HepG2 (cell line): ENCODE measurements around the gene RPS14. TPM values are rescaled to one million over a fixed set of nuclear protein-coding genes. Genes with fewer than 3 reads are reported as not detected.
A peak's percentile ranks its signal among the peaks of the same experiment; 100 is the strongest.

Experiments used
- ATAC-seq: fragments of 200-7000 bp; cut with Tn5 transposase; 3 replicates; pipeline ENCODE4 v1.9.1; 2020; ENCODE audit warnings: mild to moderate bottlenecking, moderate library complexity
- BruUV-seq: library from RNA; stranded (reverse); fragments of 400-500 nt; replicated peaks from 2 replicates; lab custom pipeline; 2021; lab: Mats Ljungman, UMichigan
- CTCF ChIA-PET: fragments of 300-600 bp; formaldehyde crosslinking; extraction: SDS; loops from one replicate; lab custom pipeline; 2021; ENCODE audit warnings: low total read pairs, inconsistent platforms, low intra/inter-chr PET ratio; lab: Yijun Ruan, JAX
- POLR2A ChIA-PET: fragments of 350-600 bp; sonication (Branson Sonifier 250); formaldehyde crosslinking; loops from one replicate; lab custom pipeline; 2020; ENCODE audit warnings: antibody characterized with exemption, inconsistent platforms; lab: Yijun Ruan, JAX
- DNase-seq: peaks from one replicate; pipeline ENCODE4 v3.0.0-alpha.2; 2015; ENCODE audit warnings: low spot score
- FAIRE-seq: peaks from 3 replicates; lab custom pipeline; 2011; peaks lifted over from hg19 to GRCh38; lab: Jason Lieb, UNC
- H2AFZ ChIP-seq: one replicate; pipeline ENCODE4 v1.6.1; 2011; ENCODE audit warnings: low read length, inconsistent platforms
- H3K27ac ChIP-seq: fragments of 300-600 bp; 3 replicates; pipeline ENCODE4 v1.8.0; 2011; ENCODE audit warnings: mixed run types, mild to moderate bottlenecking, mixed read lengths, low read length, inconsistent platforms; ENCODE audit not compliant: insufficient read depth; ENCODE audit errors: extremely low read length
- H3K27me3 ChIP-seq, 2 experiments: fragments of 200-600 bp in 1 of 2; 2 replicates in 1 of 2; 3 replicates in 1 of 2; pipeline versions ENCODE4 v1.6.0 to v1.8.0; 2011; ENCODE audit warnings: low read length in 2 of 2, mild to moderate bottlenecking in 2 of 2, moderate library complexity in 2 of 2, inconsistent platforms in 1 of 2; ENCODE audit not compliant: insufficient read depth in 2 of 2, control insufficient read depth in 1 of 2
- H3K36me3 ChIP-seq, 2 experiments: fragments of 200-600 bp in 1 of 2; replicated peaks in 1 of 2; 2 replicates in 1 of 2; 3 replicates in 1 of 2; pipeline versions ENCODE4 v1.5.1 to v1.8.0; 2011; ENCODE audit warnings: low read length in 2 of 2, inconsistent platforms in 1 of 2; ENCODE audit not compliant: insufficient read depth in 2 of 2, control insufficient read depth in 1 of 2
- H3K4me1 ChIP-seq: 2 replicates; pipeline ENCODE4 v1.5.1; 2012; ENCODE audit warnings: low read length, inconsistent platforms; ENCODE audit not compliant: insufficient read depth
- H3K4me2 ChIP-seq: 2 replicates; pipeline ENCODE4 v1.6.0; 2011; ENCODE audit warnings: low read depth, low read length, inconsistent platforms
- H3K4me3 ChIP-seq, 3 experiments: fragments of 200-600 bp in 1 of 3; sonication (generic), shearing (Covaris generic) in 1 of 3; replicated peaks in 1 of 3; 2 replicates each; pipeline ENCODE4 v1.5.1; 2011 to 2016; ENCODE audit warnings: low read length in 3 of 3, inconsistent platforms in 2 of 3, low read depth in 2 of 3, mild to moderate bottlenecking in 2 of 3, control low read depth in 1 of 3, mixed read lengths in 1 of 3; ENCODE audit not compliant: insufficient read depth in 1 of 3
- H3K79me2 ChIP-seq: one replicate; pipeline ENCODE4 v1.6.1; 2011; ENCODE audit warnings: low read length, inconsistent platforms; ENCODE audit not compliant: insufficient read depth
- H3K9ac ChIP-seq: 2 replicates; pipeline ENCODE4 v1.6.0; 2011; ENCODE audit warnings: mild to moderate bottlenecking, low read depth, low read length, inconsistent platforms; ENCODE audit not compliant: insufficient read depth
- H3K9me3 ChIP-seq: 2 replicates; pipeline ENCODE4 v1.5.1; 2012; ENCODE audit warnings: mild to moderate bottlenecking, low read length
- H4K20me1 ChIP-seq: 2 replicates; pipeline ENCODE4 v1.6.0; 2011; ENCODE audit warnings: inconsistent platforms, mild to moderate bottlenecking, low read length, moderate library complexity; ENCODE audit not compliant: insufficient read depth
- ATF3 ChIP-seq: sonication (generic); formaldehyde crosslinking; IDR thresholded peaks from 2 replicates; pipeline ENCODE4 v1.4.0; 2020; ENCODE audit warnings: missing genetic modification reagents
- ATF5 ChIP-seq: sonication (generic); formaldehyde crosslinking; IDR thresholded peaks from 2 replicates; pipeline ENCODE4 v1.4.0; 2020; ENCODE audit warnings: mild to moderate bottlenecking, low read depth, missing genetic modification reagents
- CCAR2 ChIP-seq: fragments of 200-400 bp; formaldehyde crosslinking; optimal IDR thresholded peaks from 2 replicates; pipeline ENCODE3; 2018; ENCODE audit warnings: low read depth, mild to moderate bottlenecking, low read length, moderate library complexity
- MIER2 ChIP-seq: IDR thresholded peaks from 2 replicates; pipeline ENCODE4 v1.6.1; 2016; ENCODE audit warnings: missing biosample characterization, missing genetic modification reagents
- PLRG1 ChIP-seq: fragments of 450-650 bp; conservative IDR thresholded peaks from 2 replicates; pipeline ENCODE4 v1.6.1; 2016
- SYNCRIP ChIP-seq: fragments of 200-400 bp; formaldehyde crosslinking; IDR thresholded peaks from 2 replicates; pipeline ENCODE4 v1.6.1; 2018; ENCODE audit warnings: mild to moderate bottlenecking, low read depth, low read length; ENCODE audit not compliant: insufficient read depth
- ZNF333 ChIP-seq: sonication (generic); formaldehyde crosslinking; IDR thresholded peaks from 2 replicates; pipeline ENCODE4 v1.4.0; 2020; ENCODE audit warnings: mild to moderate bottlenecking, missing genetic modification reagents, borderline replicate concordance
- ZNF354B ChIP-seq: sonication (generic); formaldehyde crosslinking; IDR thresholded peaks from 2 replicates; pipeline ENCODE4 v1.8.0; 2022; ENCODE audit warnings: mild to moderate bottlenecking, missing genetic modification reagents
- ZNF513 ChIP-seq: sonication (generic); formaldehyde crosslinking; conservative IDR thresholded peaks from 2 replicates; pipeline ENCODE4 v1.5.0; 2020; ENCODE audit warnings: missing genetic modification reagents
- ZNF749 ChIP-seq: sonication (generic); formaldehyde crosslinking; IDR thresholded peaks from 2 replicates; pipeline ENCODE4 v1.8.0; 2022; ENCODE audit warnings: mild to moderate bottlenecking, missing genetic modification reagents, moderate library complexity, borderline replicate concordance
- ZXDC ChIP-seq: sonication (generic); formaldehyde crosslinking; IDR thresholded peaks from 2 replicates; pipeline ENCODE4 v1.5.0; 2020; ENCODE audit warnings: mild to moderate bottlenecking, missing genetic modification reagents
- WGBS: methylation state at CpG from one replicate; pipeline ENCODE4 v1.1.6; 2017; ENCODE audit warnings: low lambda C conversion rate; 5-methylcytosine and 5-hydroxymethylcytosine counted together
- in situ Hi-C: cut with HindIII; loops from 2 replicates; pipeline ENCODE4 v1.10.0; 2017; ENCODE audit warnings: low pct_unique_long_range_greater_than_20kb; ENCODE audit not compliant: extremely low pct_ligation_motif_present
- intact Hi-C: fragments of 100-400 bp; cut with micrococcal nuclease; formaldehyde crosslinking; loops from one replicate; pipeline ENCODE4 v1.10.0; 2022; ENCODE audit not compliant: unreplicated experiment
- polyA plus RNA-seq, 8 experiments: library from polyadenylated mRNA; depleted of rRNA in 3 of 8; stranded (reverse) in 7 of 8; unstranded in 1 of 8; fragments of >200 nt; fragmentation: Illumina TruSeq in 4 of 8; extraction: Trizol in 4 of 8; gene quantifications; 2 replicates each; pipeline versions ENCODE4 v1.2.1 to v1.2.3, GENCODE V29; 2011 to 2016; ENCODE audit warnings: low read depth in 4 of 8, missing spikeins in 1 of 8, mixed read lengths in 1 of 8; ENCODE audit not compliant: insufficient read depth in 1 of 8
- total RNA-seq, 5 experiments: library from RNA; depleted of rRNA; stranded (reverse); fragments of >200 nt; fragmentation: Illumina TruSeq; extraction: Trizol; gene quantifications; 2 replicates each; pipeline ENCODE4 v1.2.3, GENCODE V29; 2016; ENCODE audit warnings: low read depth in 1 of 5
- TF ChIP-seq, protein P1 (sequence below): sonication (generic); formaldehyde crosslinking; IDR thresholded peaks from 2 replicates; pipeline ENCODE4 v1.4.0; 2020; ENCODE audit warnings: missing genetic modification reagents, mild to moderate bottlenecking, borderline replicate concordance
- TF ChIP-seq, protein P2 (sequence below): sonication (generic); formaldehyde crosslinking; IDR thresholded peaks from 2 replicates; pipeline ENCODE4 v1.4.0; 2020; ENCODE audit warnings: missing genetic modification reagents, mild to moderate bottlenecking, borderline replicate concordance

Gene RPS14
- total and polyA plus RNA-seq, 2 of the 13 experiments (the other 11 are each of a cell fraction or from before 2014, with no cell fraction given) = 2,116 to 3,295 TPM

- no peak for FAIRE-seq
- no peak overlapping the region for H3K4me3 ChIP-seq
- peak; percentile 40 for ATAC-seq
- H3K9me3 ChIP-seq = no peaks in the 10 kb centered on the region
- H3K4me2 ChIP-seq = no peak overlapping the region
- ChIA-PET CTCF (no interaction called here), POLR2A (interaction anchor here (1.1 to 2.4 kb wide), 3 partner anchors 8 to 28 kb away, joined by 3 to 9 read pairs (median 4); partner anchors contain the start of genes CD74 and RPS14)
- in situ Hi-C loops (loop anchor here (10.0 kb wide), 1 partner anchor 146 kb away; no protein-coding TSS in a partner anchor), intact Hi-C loops (no loop called here)
- peaks cover 5% of the 10 kb centered on the region for H3K4me1 ChIP-seq
- 96% methylated on average over 12 of the region's 12 CpGs for WGBS
- H3K27me3 ChIP-seq = no peaks in the 10 kb centered on the region
- H3K79me2 ChIP-seq = peaks cover 2% of the 10 kb centered on the region
- H3K36me3 ChIP-seq = peaks cover 9 to 27% of the 10 kb centered on the region in 2 experiments
- no peak overlapping the region for H2AFZ ChIP-seq
- no peak for DNase-seq
- BruUV-seq = no TSS peak
- H4K20me1 ChIP-seq = peaks cover 28% of the 10 kb centered on the region
- H3K27ac ChIP-seq = no peak overlapping the region
- no peak overlapping the region for H3K9ac ChIP-seq
- no peak for TF ChIP-seq CCAR2
- TF ChIP-seq, protein P1, sequence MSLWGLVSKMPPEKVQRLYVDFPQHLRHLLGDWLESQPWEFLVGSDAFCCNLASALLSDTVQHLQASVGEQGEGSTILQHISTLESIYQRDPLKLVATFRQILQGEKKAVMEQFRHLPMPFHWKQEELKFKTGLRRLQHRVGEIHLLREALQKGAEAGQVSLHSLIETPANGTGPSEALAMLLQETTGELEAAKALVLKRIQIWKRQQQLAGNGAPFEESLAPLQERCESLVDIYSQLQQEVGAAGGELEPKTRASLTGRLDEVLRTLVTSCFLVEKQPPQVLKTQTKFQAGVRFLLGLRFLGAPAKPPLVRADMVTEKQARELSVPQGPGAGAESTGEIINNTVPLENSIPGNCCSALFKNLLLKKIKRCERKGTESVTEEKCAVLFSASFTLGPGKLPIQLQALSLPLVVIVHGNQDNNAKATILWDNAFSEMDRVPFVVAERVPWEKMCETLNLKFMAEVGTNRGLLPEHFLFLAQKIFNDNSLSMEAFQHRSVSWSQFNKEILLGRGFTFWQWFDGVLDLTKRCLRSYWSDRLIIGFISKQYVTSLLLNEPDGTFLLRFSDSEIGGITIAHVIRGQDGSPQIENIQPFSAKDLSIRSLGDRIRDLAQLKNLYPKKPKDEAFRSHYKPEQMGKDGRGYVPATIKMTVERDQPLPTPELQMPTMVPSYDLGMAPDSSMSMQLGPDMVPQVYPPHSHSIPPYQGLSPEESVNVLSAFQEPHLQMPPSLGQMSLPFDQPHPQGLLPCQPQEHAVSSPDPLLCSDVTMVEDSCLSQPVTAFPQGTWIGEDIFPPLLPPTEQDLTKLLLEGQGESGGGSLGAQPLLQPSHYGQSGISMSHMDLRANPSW (CRISPR knock-in tag) = no peak
- no peak for TF ChIP-seq SYNCRIP
- TF ChIP-seq ATF5 = no peak
- no peak for TF ChIP-seq ZNF513
- TF ChIP-seq ATF3 (CRISPR knock-in tag) = no peak
- TF ChIP-seq, protein P2, sequence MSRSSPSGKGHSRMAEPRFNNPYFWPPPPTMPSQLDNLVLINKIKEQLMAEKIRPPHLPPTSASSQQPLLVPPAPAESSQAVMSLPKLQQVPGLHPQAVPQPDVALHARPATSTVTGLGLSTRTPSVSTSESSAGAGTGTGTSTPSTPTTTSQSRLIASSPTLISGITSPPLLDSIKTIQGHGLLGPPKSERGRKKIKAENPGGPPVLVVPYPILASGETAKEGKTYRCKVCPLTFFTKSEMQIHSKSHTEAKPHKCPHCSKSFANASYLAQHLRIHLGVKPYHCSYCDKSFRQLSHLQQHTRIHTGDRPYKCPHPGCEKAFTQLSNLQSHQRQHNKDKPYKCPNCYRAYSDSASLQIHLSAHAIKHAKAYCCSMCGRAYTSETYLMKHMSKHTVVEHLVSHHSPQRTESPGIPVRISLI = no peak
- no peak for TF ChIP-seq ZNF749 (CRISPR knock-in tag)
- TF ChIP-seq PLRG1 = no peak
- TF ChIP-seq MIER2 (CRISPR knock-in tag) = no peak
- no peak for TF ChIP-seq ZNF354B (CRISPR knock-in tag)
- TF ChIP-seq ZXDC (CRISPR knock-in tag) = no peak
- TF ChIP-seq ZNF333 (CRISPR knock-in tag) = no peak
Observed at GRCh38 chr5:150440948-150441812, 8.4 kb downstream of the RPS14 start.
